ENCODE data around the gene IGFBP2.

GRCh38 chr2:216663846-216664245 is 30.6 kb downstream of the IGFBP2 start:
- TF ChIP-seq CTCF (IDR thresholded peaks at IDR 0.05) (no peak), EZH2 (IDR thresholded peaks at IDR 0.05; ENCODE audit: borderline replicate concordance, insufficient read depth, low read depth, low read length, poor library complexity, severe bottlenecking) (no peak)
